ENCODE results near the gene NMT2.
A peak's percentile ranks its signal among the peaks of the same experiment; 100 is the strongest.

Gene NMT2

GRCh38 chr10:15141136-15142054 lies 27.1 kb downstream of the NMT2 start:
- no peak for DNase-seq (ENCODE audit: low read depth)

GRCh38 chr10:15140698-15141097 lies 27.8 kb downstream of the NMT2 start:
- DNase-seq (ENCODE audit: low read depth) = no peak

- peak; percentile 66 for DNase-seq (ENCODE audit: low read depth)
Measured at GRCh38 chr10:15137636-15138035, 30.9 kb downstream of the NMT2 start.

- peak; percentile 69 for DNase-seq (ENCODE audit: low read depth)
Measured at GRCh38 chr10:15137036-15137359, 31.5 kb downstream of the NMT2 start.

- DNase-seq (ENCODE audit: low read depth) = no peak
Measured at GRCh38 chr10:15136129-15137035, 32.1 kb downstream of the NMT2 start.

GRCh38 chr10:15131330-15131729 lies 37.2 kb downstream of the NMT2 start:
- no peak for DNase-seq (ENCODE audit: low read depth)

GRCh38 chr10:15124908-15125307 lies 43.6 kb downstream of the NMT2 start:
- no peak for DNase-seq (ENCODE audit: low read depth)

GRCh38 chr10:15124190-15124589 lies 44.3 kb downstream of the NMT2 start:
- no peak for DNase-seq (ENCODE audit: low read depth)

- peak; percentile 98 for DNase-seq (ENCODE audit: low read depth)
Measured at GRCh38 chr10:15123749-15124184, 44.7 kb downstream of the NMT2 start.

- no peak for DNase-seq (ENCODE audit: low read depth)
Measured at GRCh38 chr10:15122477-15123030, 45.9 kb downstream of the NMT2 start.

- DNase-seq (ENCODE audit: low read depth) = peak; percentile 58
Measured at GRCh38 chr10:15121707-15122106, 46.8 kb downstream of the NMT2 start.

GRCh38 chr10:15120523-15120922 lies 48.0 kb downstream of the NMT2 start:
- peak; percentile 90 for DNase-seq (ENCODE audit: low read depth)

GRCh38 chr10:15118615-15119014 lies 49.9 kb downstream of the NMT2 start:
- DNase-seq (ENCODE audit: low read depth) = no peak

GRCh38 chr10:15116225-15116624 lies 52.3 kb downstream of the NMT2 start:
- no peak for DNase-seq (ENCODE audit: low read depth)

- DNase-seq (ENCODE audit: low read depth) = no peak
Measured at GRCh38 chr10:15113766-15114165, 54.7 kb downstream of the NMT2 start.

GRCh38 chr10:15112657-15113056 lies 55.8 kb downstream of the NMT2 start:
- no peak for DNase-seq (ENCODE audit: low read depth)

GRCh38 chr10:15106352-15107013 lies 62.0 kb downstream of the NMT2 start:
- peak; percentile 73 for DNase-seq (ENCODE audit: low read depth)

- DNase-seq (ENCODE audit: low read depth) = no peak
Measured at GRCh38 chr10:15103513-15103912, 65.0 kb downstream of the NMT2 start.

GRCh38 chr10:15099886-15100285 lies 68.6 kb downstream of the NMT2 start:
- no peak for DNase-seq (ENCODE audit: low read depth)

- peak; percentile 94 for DNase-seq (ENCODE audit: low read depth)
Measured at GRCh38 chr10:15097011-15097812, 71.3 kb downstream of the NMT2 start, which contains the start of gene RPP38. Gene RPP38 (plus strand): TSS chr10:15097355. CDS start chr10:15103315, 5,960 bp downstream.

- DNase-seq (ENCODE audit: low read depth) = no peak
Measured at GRCh38 chr10:15096661-15097010, 71.9 kb downstream of the NMT2 start.
